HepG2 (cell line): Measurements from ENCODE around the gene COL2A1. TPM values are rescaled to one million over a fixed set of nuclear protein-coding genes. Genes with fewer than 3 reads are reported as not detected.

ENCODE experiments used
- ATAC-seq: fragments of 200-7000 bp; cut with Tn5 transposase; 3 replicates; pipeline ENCODE4 v1.9.1; 2020; ENCODE audit warnings: mild to moderate bottlenecking, moderate library complexity
- BruUV-seq: library from RNA; stranded (reverse); fragments of 400-500 nt; replicated peaks from 2 replicates; lab custom pipeline; 2021; lab: Mats Ljungman, UMichigan
- CTCF ChIA-PET: fragments of 300-600 bp; formaldehyde crosslinking; extraction: SDS; loops from one replicate; lab custom pipeline; 2021; ENCODE audit warnings: low total read pairs, inconsistent platforms, low intra/inter-chr PET ratio; lab: Yijun Ruan, JAX
- POLR2A ChIA-PET: fragments of 350-600 bp; sonication (Branson Sonifier 250); formaldehyde crosslinking; loops from one replicate; lab custom pipeline; 2020; ENCODE audit warnings: antibody characterized with exemption, inconsistent platforms; lab: Yijun Ruan, JAX
- DNase-seq: peaks from one replicate; pipeline ENCODE4 v3.0.0-alpha.2; 2015; ENCODE audit warnings: low spot score
- FAIRE-seq: peaks from 3 replicates; lab custom pipeline; 2011; peaks lifted over from hg19 to GRCh38; lab: Jason Lieb, UNC
- H2AFZ ChIP-seq: one replicate; pipeline ENCODE4 v1.6.1; 2011; ENCODE audit warnings: low read length, inconsistent platforms
- H3K27ac ChIP-seq: fragments of 300-600 bp; 3 replicates; pipeline ENCODE4 v1.8.0; 2011; ENCODE audit warnings: mixed run types, mild to moderate bottlenecking, mixed read lengths, low read length, inconsistent platforms; ENCODE audit not compliant: insufficient read depth; ENCODE audit errors: extremely low read length
- H3K27me3 ChIP-seq, 2 experiments: fragments of 200-600 bp in 1 of 2; 2 replicates in 1 of 2; 3 replicates in 1 of 2; pipeline versions ENCODE4 v1.6.0 to v1.8.0; 2011; ENCODE audit warnings: low read length in 2 of 2, mild to moderate bottlenecking in 2 of 2, moderate library complexity in 2 of 2, inconsistent platforms in 1 of 2; ENCODE audit not compliant: insufficient read depth in 2 of 2, control insufficient read depth in 1 of 2
- H3K36me3 ChIP-seq, 2 experiments: fragments of 200-600 bp in 1 of 2; replicated peaks in 1 of 2; 2 replicates in 1 of 2; 3 replicates in 1 of 2; pipeline versions ENCODE4 v1.5.1 to v1.8.0; 2011; ENCODE audit warnings: low read length in 2 of 2, inconsistent platforms in 1 of 2; ENCODE audit not compliant: insufficient read depth in 2 of 2, control insufficient read depth in 1 of 2
- H3K4me1 ChIP-seq: 2 replicates; pipeline ENCODE4 v1.5.1; 2012; ENCODE audit warnings: low read length, inconsistent platforms; ENCODE audit not compliant: insufficient read depth
- H3K4me2 ChIP-seq: 2 replicates; pipeline ENCODE4 v1.6.0; 2011; ENCODE audit warnings: low read depth, low read length, inconsistent platforms
- H3K4me3 ChIP-seq, 3 experiments: fragments of 200-600 bp in 1 of 3; sonication (generic), shearing (Covaris generic) in 1 of 3; replicated peaks in 1 of 3; 2 replicates each; pipeline ENCODE4 v1.5.1; 2011 to 2016; ENCODE audit warnings: low read length in 3 of 3, inconsistent platforms in 2 of 3, low read depth in 2 of 3, mild to moderate bottlenecking in 2 of 3, control low read depth in 1 of 3, mixed read lengths in 1 of 3; ENCODE audit not compliant: insufficient read depth in 1 of 3
- H3K79me2 ChIP-seq: one replicate; pipeline ENCODE4 v1.6.1; 2011; ENCODE audit warnings: low read length, inconsistent platforms; ENCODE audit not compliant: insufficient read depth
- H3K9ac ChIP-seq: 2 replicates; pipeline ENCODE4 v1.6.0; 2011; ENCODE audit warnings: mild to moderate bottlenecking, low read depth, low read length, inconsistent platforms; ENCODE audit not compliant: insufficient read depth
- H3K9me3 ChIP-seq: 2 replicates; pipeline ENCODE4 v1.5.1; 2012; ENCODE audit warnings: mild to moderate bottlenecking, low read length
- H4K20me1 ChIP-seq: 2 replicates; pipeline ENCODE4 v1.6.0; 2011; ENCODE audit warnings: inconsistent platforms, mild to moderate bottlenecking, low read length, moderate library complexity; ENCODE audit not compliant: insufficient read depth
- FOXJ3 ChIP-seq: sonication (generic); formaldehyde crosslinking; IDR thresholded peaks from 2 replicates; pipeline ENCODE4 v1.4.0; 2020; ENCODE audit warnings: missing genetic modification reagents, mild to moderate bottlenecking, borderline replicate concordance
- HCFC1 ChIP-seq: fragments of 150-350 bp; IDR thresholded peaks from 2 replicates; pipeline ENCODE4 v1.6.1; 2014; ENCODE audit warnings: low read depth, low read length
- KAT7 ChIP-seq: IDR thresholded peaks from 2 replicates; pipeline ENCODE4 v1.6.1; 2018; ENCODE audit warnings: borderline replicate concordance, missing compliant biosample characterization
- KDM1A ChIP-seq: IDR thresholded peaks from 2 replicates; pipeline ENCODE4 v1.6.1; 2016; ENCODE audit warnings: missing compliant biosample characterization
- KIAA2018 ChIP-seq: sonication (generic); formaldehyde crosslinking; IDR thresholded peaks from 2 replicates; pipeline ENCODE4 v1.5.0; 2020; ENCODE audit warnings: mild to moderate bottlenecking, missing genetic modification reagents, borderline replicate concordance
- MAFK ChIP-seq, 2 experiments: IDR thresholded peaks in 1 of 2; conservative IDR thresholded peaks in 1 of 2; 2 replicates each; pipeline ENCODE4 v1.6.1; 2011; ENCODE audit warnings: improper control_type of control experiment in 2 of 2, low read length in 2 of 2
- NRL ChIP-seq: sonication (generic); formaldehyde crosslinking; IDR thresholded peaks from 2 replicates; pipeline ENCODE4 v1.5.0; 2020; ENCODE audit warnings: missing genetic modification reagents, mild to moderate bottlenecking, moderate library complexity, borderline replicate concordance
- TGIF2 ChIP-seq: IDR thresholded peaks from 2 replicates; pipeline ENCODE4 v1.6.1; 2016; ENCODE audit warnings: control low read depth, missing compliant biosample characterization
- XBP1 ChIP-seq: sonication (generic); formaldehyde crosslinking; IDR thresholded peaks from 2 replicates; pipeline ENCODE4 v1.5.0; 2020; ENCODE audit warnings: missing genetic modification reagents
- ZKSCAN8 ChIP-seq: IDR thresholded peaks from 2 replicates; pipeline ENCODE4 v1.6.1; 2016; ENCODE audit warnings: borderline replicate concordance, missing genetic modification reagents, missing compliant biosample characterization
- ZNF670 ChIP-seq: sonication (generic); formaldehyde crosslinking; IDR thresholded peaks from 2 replicates; pipeline ENCODE4 v1.8.0; 2022; ENCODE audit warnings: mild to moderate bottlenecking, missing genetic modification reagents, borderline replicate concordance
- ZNF883 ChIP-seq: sonication (generic); formaldehyde crosslinking; IDR thresholded peaks from 2 replicates; pipeline ENCODE4 v1.5.1; 2020; ENCODE audit warnings: mild to moderate bottlenecking, missing genetic modification reagents; ENCODE audit errors: not compliant biosample characterization
- WGBS: methylation state at CpG from one replicate; pipeline ENCODE4 v1.1.6; 2017; ENCODE audit warnings: low lambda C conversion rate; 5-methylcytosine and 5-hydroxymethylcytosine counted together
- in situ Hi-C: cut with HindIII; loops from 2 replicates; pipeline ENCODE4 v1.10.0; 2017; ENCODE audit warnings: low pct_unique_long_range_greater_than_20kb; ENCODE audit not compliant: extremely low pct_ligation_motif_present
- intact Hi-C: fragments of 100-400 bp; cut with micrococcal nuclease; formaldehyde crosslinking; loops from one replicate; pipeline ENCODE4 v1.10.0; 2022; ENCODE audit not compliant: unreplicated experiment
- polyA plus RNA-seq, 8 experiments: library from polyadenylated mRNA; depleted of rRNA in 3 of 8; stranded (reverse) in 7 of 8; unstranded in 1 of 8; fragments of >200 nt; fragmentation: Illumina TruSeq in 4 of 8; extraction: Trizol in 4 of 8; gene quantifications; 2 replicates each; pipeline versions ENCODE4 v1.2.1 to v1.2.3, GENCODE V29; 2011 to 2016; ENCODE audit warnings: low read depth in 4 of 8, missing spikeins in 1 of 8, mixed read lengths in 1 of 8; ENCODE audit not compliant: insufficient read depth in 1 of 8
- total RNA-seq, 5 experiments: library from RNA; depleted of rRNA; stranded (reverse); fragments of >200 nt; fragmentation: Illumina TruSeq; extraction: Trizol; gene quantifications; 2 replicates each; pipeline ENCODE4 v1.2.3, GENCODE V29; 2016; ENCODE audit warnings: low read depth in 1 of 5
- TF ChIP-seq, protein P1 (sequence below): conservative IDR thresholded peaks from 2 replicates; pipeline ENCODE4 v1.6.1; 2018; ENCODE audit warnings: missing genetic modification reagents

COL2A1 gene
- total and polyA plus RNA-seq, 2 of the 13 experiments (the other 11 are each of a cell fraction or from before 2014, with no cell fraction given) = 7.4 to 38.3 TPM

DNA sequence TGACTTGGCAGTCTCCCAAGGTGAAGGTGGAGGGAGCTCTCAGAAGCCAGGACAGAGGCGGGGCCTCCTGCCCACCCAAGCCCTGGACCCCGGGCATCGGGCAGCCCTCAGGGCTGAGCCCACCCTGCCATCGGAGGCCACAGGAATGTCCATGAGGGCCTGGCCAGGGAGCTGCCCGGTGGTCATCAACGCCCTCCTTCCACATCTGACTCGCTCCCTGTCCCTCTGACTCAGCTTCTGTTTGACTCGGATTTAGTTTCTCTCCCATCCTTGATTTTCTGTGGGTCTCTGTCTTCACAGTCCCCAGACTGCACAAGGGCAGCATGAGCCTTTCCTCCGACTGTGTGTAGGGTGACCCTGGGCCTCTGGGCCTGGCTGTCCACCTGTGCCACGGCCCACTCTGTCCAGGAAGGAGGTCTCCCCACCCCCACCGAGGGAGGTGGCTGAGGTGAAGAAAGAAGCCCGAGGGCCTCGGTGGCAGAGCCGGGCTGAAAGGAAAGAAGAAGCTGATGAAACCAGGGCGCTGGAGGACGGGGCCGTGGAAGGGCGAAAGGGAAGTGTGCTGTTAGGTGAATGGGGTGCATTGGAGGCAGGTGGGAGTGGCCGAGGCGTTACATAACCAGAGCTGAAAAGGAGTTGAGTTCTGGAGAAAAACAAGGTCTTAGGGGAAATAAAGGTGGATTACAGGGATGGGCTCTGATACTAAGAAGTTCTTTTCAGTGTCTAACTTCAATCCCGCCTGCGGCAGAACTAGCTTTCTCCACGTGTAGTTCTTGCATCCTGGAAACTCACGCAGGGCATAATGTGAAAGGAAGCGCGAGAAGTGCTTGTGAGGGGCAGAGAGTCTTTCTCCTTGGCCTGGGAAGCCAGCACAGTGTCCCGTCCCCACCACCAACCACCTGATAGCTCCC is 57.6 kb downstream of the COL2A1 start:
- ChIA-PET CTCF (interaction anchor here (0.8 kb wide), 1 partner anchor 47 kb away, joined by 3 read pairs; no protein-coding TSS in a partner anchor), POLR2A (interaction anchor here (0.8 to 0.9 kb wide), 2 partner anchors 60 to 211 kb away, joined by 3 read pairs; partner anchors contain the start of gene ASB8)
- no peaks in the 10 kb centered on the region for H3K79me2 ChIP-seq
- H3K27ac ChIP-seq = no peak overlapping the region
- H3K4me1 ChIP-seq = peaks cover 61% of the 10 kb centered on the region
- H3K4me2 ChIP-seq = peak overlapping the region; percentile 78
- H2AFZ ChIP-seq = no peak overlapping the region
- intact Hi-C loops = loop anchor here (10.0 kb wide), 1 partner anchor 218 kb away; no protein-coding TSS in a partner anchor
- H3K36me3 ChIP-seq = no peaks in the 10 kb centered on the region
- WGBS = 29% methylated on average over 21 of the region's 27 CpGs
- peaks cover 1 to 11% of the 10 kb centered on the region in 2 experiments for H3K27me3 ChIP-seq
- BruUV-seq = no TSS peak
- ATAC-seq = no peak
- in situ Hi-C loops = loop anchor here (10.0 kb wide), 1 partner anchor 218 kb away; no protein-coding TSS in a partner anchor
- no peak overlapping the region for H3K9ac ChIP-seq
- H4K20me1 ChIP-seq = no peaks in the 10 kb centered on the region
- H3K4me3 ChIP-seq = peak overlapping the region in 2 of 3 experiments; percentile 4 to 56; a peak in 1 of 6 replicates
- FAIRE-seq = no peak
- DNase-seq = no peak
- H3K9me3 ChIP-seq = no peaks in the 10 kb centered on the region
- no peak for TF ChIP-seq XBP1
- no peak for TF ChIP-seq ZKSCAN8
- no peak for TF ChIP-seq HCFC1
- TF ChIP-seq ZNF883 = no peak
- TF ChIP-seq KAT7 = no peak
- TF ChIP-seq TGIF2 (CRISPR knock-in tag) = no peak
- peak; percentile 17; the same call in 1 of the 2 replicates for TF ChIP-seq NRL (CRISPR knock-in tag)
- TF ChIP-seq FOXJ3 (CRISPR knock-in tag) = no peak
- no peak for TF ChIP-seq KIAA2018 (CRISPR knock-in tag)
- TF ChIP-seq ZNF670 = no peak
- TF ChIP-seq, protein P1, sequence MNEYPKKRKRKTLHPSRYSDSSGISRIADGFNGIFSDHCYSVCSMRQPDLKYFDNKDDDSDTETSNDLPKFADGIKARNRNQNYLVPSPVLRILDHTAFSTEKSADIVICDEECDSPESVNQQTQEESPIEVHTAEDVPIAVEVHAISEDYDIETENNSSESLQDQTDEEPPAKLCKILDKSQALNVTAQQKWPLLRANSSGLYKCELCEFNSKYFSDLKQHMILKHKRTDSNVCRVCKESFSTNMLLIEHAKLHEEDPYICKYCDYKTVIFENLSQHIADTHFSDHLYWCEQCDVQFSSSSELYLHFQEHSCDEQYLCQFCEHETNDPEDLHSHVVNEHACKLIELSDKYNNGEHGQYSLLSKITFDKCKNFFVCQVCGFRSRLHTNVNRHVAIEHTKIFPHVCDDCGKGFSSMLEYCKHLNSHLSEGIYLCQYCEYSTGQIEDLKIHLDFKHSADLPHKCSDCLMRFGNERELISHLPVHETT (CRISPR knock-in tag) = no peak
- 0 out of 4 replicates have a peak, but pooled peaks of 1 of the 2 experiments have one; percentile 0 for TF ChIP-seq MAFK (conservative IDR thresholded peaks at IDR 0.05 in 1 of 2, IDR thresholded peaks at IDR 0.05 in 1 of 2; ENCODE audit: low read length in 2 of 2)
- TF ChIP-seq KDM1A (CRISPR knock-in tag) = no peak
